GM19238 (cell line): ENCODE results near the gene PSMC5.
"Not testable (repeated sequence)": the region's sequence is repeated elsewhere in the genome, so short reads cannot be mapped to it uniquely, and the experiment has no call there.

Experiments used
- DNase-seq: peaks from one replicate; pipeline ENCODE4 v3.0.0; 2011; ENCODE audit warnings: low spot score; ENCODE audit not compliant: insufficient read length

Gene PSMC5

GRCh38 chr17:63838631-63839171 is 11.5 kb downstream of the PSMC5 start:
- no peak for DNase-seq

- no peak for DNase-seq
Observed at GRCh38 chr17:63840591-63841349, 13.5 kb downstream of the PSMC5 start.

- no peak for DNase-seq
Observed at GRCh38 chr17:63841350-63842172, 14.3 kb downstream of the PSMC5 start.

- DNase-seq = peak; percentile 27
Observed at GRCh38 chr17:63842173-63842539, 14.9 kb downstream of the PSMC5 start.

GRCh38 chr17:63842540-63843386 is 15.5 kb downstream of the PSMC5 start, which contains the start of gene SMARCD2:
SMARCD2 (minus strand) TSS chr17:63842685; CDS start chr17:63842674, 11 bp downstream.
- DNase-seq = peak; percentile 94

GRCh38 chr17:63843387-63843888 is 16.2 kb downstream of the PSMC5 start:
- peak; percentile 52 for DNase-seq

- DNase-seq = no peak
Observed at GRCh38 chr17:63843910-63844677, 16.9 kb downstream of the PSMC5 start.

- no peak for DNase-seq
Observed at GRCh38 chr17:63845509-63845908, 18.3 kb downstream of the PSMC5 start.

- no peak for DNase-seq
Observed at GRCh38 chr17:63847525-63848249, 20.5 kb downstream of the PSMC5 start.

- DNase-seq = peak; percentile 96
Observed at GRCh38 chr17:63848834-63849689, 21.8 kb downstream of the PSMC5 start.

GRCh38 chr17:63850401-63850800 is 23.2 kb downstream of the PSMC5 start:
- DNase-seq = no peak

- DNase-seq = no peak
Observed at GRCh38 chr17:63853260-63853659, 26.0 kb downstream of the PSMC5 start.

GRCh38 chr17:63854709-63855108 is 27.5 kb downstream of the PSMC5 start:
- no peak for DNase-seq

GRCh38 chr17:63855185-63855584 is 28.0 kb downstream of the PSMC5 start:
- DNase-seq = no peak

GRCh38 chr17:63856425-63856824 is 29.2 kb downstream of the PSMC5 start:
- DNase-seq = not testable (repeated sequence)

GRCh38 chr17:63859257-63859656 is 32.0 kb downstream of the PSMC5 start:
- DNase-seq = no peak

- DNase-seq = not testable (repeated sequence)
Observed at GRCh38 chr17:63866625-63867024, 39.4 kb downstream of the PSMC5 start.

GRCh38 chr17:63869491-63870291 is 42.5 kb downstream of the PSMC5 start:
- DNase-seq = not testable (repeated sequence)
